GM21825 (cell line): ENCODE measurements around the gene STAB1.

ENCODE experiments used
- ATAC-seq: cut with Tn5 transposase; IDR thresholded peaks from one replicate; pipeline ENCODE4 v1.9.1; 2021; ENCODE audit warnings: mild to moderate bottlenecking, moderate library complexity; ENCODE audit not compliant: unreplicated experiment

Gene STAB1

DNA sequence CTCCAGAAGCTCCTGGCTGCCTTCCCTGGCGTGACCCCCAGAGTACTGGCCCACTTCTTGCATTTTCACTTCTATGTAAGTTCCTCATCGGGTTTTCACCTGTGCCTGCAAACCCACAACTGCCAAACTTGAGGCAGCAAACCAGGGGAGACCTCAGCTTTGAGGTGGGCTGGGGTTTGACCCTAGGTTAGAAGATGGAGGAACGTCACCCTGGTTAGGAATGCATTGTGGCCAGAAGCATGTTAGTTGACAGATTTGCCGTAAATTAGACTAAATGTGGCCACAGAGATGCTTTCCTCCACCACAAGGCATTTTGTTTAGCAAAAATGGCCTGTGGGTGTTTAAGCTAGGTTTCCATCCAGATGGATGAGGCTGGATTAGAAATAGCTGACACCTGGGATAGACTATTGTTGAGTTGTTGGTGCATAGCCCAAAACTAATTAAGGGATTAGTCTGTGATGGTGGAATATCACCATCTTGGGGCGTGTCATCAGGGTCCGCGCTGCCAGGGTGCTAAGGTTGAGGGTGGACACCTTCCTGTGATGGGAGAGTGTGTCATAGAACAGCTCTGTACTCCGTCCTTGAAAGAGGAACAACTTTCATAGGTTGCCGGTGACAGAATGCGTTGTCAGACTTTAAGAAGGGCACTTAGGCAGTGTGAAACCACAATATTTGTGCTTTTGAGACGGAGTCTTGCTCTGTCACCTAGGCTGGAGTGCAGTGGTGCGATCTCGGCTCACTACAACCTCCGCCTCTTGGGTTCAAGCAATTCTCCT lies 36.2 kb upstream of the STAB1 start:
- no peak for ATAC-seq

DNA sequence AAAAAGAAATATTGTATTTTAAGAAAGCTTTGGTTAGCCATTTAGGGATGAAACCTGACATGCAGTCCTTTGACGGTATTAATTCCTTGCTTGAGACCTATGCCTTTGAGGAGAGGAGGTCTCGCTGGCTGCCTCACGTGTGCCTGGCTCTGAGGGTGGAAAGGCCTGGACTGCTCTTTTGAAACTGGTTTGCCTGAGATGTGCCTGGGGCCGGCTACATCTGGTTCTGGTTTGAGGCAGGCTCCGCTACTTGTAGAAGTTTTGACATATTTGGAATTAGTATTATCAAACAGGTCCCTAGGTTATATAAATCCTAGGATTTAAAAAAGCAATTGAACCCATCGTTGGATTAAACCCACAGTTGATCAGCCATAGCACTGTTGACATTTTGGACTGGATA lies 33.3 kb upstream of the STAB1 start:
- ATAC-seq = no peak

DNA sequence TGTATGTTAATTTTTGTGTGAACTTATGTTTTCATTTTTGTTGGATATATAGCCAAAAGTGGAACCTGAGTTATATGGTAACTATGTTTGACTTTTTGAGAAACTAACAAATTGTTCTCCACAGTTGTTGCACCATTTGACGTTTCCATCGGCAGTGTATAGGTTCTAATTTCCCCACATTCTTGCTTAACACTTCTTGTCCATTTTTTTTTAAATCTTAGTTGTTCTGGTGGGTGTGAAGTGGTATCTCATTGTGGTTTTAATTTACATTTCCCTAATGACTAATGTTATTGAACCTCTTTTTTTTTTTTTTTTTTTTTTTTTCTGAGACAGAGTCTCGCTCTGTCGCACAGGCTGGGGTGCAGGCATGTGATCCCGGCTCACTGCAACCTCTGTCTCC lies 31.7 kb upstream of the STAB1 start:
- ATAC-seq = no peak

DNA sequence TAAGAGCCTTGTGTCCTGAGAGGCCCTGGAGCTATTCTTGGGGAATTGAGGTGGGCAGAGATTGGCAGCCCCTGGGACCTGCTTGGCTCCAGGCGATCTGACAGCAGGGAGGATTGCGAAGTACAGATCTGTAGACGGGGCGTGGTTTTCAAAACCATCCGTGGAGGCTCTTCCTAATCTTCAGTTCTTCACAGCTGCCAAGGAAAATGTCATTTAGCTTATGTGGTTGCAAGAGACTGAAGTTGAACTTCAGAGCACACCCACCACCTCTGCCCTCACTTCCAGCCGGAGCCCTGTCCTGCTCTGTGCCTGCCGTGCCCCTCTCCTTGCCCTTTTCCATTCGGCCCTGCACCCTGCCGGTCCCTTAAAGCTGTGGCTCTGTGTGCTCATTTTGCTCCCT lies 26.8 kb upstream of the STAB1 start:
- no peak for ATAC-seq

DNA sequence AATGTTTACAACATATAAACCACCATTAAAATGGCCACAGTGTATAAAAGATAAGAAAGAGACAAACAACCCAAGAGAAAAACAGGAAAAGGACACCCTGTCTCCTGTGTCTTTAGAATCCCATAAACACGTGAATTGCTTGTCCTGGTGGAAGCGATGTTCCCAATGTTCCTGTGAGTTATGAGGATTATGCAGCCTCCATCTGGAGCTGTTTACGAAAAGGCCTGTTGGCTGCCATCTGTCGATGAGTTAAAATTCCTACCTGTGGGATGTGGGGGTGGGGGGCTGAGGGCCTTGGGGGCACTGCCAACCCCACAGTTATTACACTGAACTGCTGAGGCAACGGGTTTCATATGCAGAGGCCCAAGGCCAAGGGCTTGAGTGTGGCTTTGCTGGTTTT lies 26.1 kb upstream of the STAB1 start:
- no peak for ATAC-seq

DNA sequence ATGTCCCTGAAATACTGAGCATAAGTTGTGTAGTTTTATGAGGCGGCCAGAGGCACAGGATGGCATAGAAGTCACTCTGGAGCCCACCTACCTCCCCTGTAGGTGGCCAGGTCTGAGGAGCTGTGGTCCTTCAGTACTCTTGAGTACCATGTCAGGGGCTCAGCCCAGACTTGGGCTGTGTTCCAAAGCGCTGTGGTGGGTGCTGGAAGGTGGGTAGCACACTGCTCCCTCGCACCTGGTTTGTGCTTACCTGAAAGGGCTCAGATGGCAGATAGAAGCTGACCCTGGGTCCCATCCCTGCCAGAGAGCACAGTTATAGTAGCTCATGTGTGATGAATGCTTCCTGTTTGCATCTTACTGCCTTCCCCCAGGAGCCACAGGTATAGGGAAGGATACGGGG lies 24.2 kb upstream of the STAB1 start:
- no peak for ATAC-seq

DNA sequence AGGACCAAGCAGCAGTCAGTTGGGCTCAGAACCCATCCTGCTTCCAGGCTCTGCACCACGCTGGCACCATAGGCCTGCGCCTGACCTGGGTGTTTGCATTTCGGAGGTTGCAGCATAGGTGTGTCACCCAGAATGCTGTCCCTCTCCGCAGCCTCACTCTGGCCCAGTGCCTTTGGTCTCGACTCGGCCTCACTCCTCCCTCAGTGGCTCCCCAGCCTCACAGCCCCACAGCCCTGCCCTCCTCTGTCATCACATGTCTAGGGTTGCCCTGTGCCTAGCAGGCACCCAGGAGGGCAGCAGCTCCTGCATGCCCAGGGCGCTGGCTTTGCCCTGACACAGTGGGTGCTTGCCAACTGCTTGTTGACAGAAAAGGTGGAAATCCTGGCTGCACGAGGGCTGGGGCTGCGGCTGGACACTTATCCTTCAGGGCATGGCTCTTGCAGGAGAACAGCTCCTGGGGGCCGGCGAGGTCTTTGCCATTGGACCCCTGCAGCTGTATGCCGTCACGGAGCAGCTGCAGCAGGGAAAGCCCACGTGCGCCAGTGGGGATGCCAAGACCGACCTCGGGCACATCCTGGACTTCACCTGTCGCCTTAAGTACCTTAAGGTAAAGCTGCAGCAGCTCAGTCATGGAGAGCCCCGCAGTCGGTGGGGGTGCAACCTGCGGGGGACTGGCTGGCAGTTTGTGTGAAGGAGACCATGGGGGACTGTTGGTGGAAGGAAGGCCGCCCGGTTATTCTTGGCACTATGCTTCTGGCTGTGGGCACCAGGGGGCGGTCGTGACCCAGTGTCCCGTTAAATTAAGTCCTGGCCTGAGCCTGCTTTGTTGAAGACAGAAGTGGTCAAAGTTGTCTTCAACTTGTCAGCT lies 23.5 kb upstream of the STAB1 start:
- no peak for ATAC-seq

DNA sequence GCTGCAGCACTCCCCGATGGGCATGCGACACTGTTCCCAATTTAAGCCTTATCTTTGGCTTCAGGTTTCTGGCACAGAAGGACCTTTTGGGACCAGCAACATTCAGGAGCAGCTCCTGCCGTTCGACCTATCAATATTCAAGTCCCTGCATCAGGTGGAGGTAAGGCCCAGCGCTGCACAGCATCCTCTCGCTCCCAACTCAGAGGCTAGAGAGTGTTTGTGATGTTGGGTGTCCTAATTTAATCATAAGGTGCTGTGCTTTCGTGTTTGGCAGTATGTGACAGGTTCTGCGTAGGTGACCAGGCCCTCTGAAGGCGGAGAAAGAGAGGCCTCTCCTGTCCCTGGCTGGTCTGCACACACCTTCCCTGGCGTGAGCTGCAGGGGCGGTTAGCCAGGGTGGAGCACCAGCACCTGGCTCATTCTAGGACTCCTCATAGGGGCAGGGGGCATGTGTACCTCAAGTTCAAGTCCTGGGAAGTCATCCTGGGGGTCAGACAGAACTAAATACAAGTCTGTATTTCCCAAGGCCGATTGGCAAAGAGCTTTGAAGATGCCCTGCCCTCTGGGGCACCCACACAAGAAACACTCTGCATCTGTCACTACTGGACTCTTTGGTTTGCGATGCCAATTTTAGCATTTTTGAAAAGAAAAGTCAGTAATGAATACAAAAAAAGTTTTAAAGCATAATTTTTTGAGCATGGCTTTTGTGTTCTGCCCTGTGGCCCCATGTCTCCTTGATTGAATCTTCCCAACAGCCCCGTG lies 22.7 kb upstream of the STAB1 start:
- no peak for ATAC-seq

DNA sequence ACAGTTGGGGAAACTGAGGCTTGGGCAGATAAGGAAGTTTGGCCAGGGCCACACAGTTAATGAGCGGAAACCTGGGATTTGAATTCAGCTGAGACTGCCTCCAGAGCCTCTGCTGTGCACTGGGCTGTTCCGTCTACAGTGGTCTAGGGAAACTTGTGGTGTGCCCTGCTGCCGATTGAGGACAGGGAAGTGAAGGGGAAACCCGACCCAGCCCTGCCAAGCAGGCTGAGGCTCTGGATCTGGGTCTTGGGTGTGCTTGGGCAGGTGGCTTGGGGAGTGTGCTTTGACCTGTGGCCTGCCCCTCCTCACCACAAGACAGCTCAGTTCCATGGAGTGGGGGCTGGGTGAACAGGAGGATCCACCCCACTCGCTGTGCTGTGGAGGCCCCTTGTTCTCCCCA lies 22.1 kb upstream of the STAB1 start:
- no peak for ATAC-seq

DNA sequence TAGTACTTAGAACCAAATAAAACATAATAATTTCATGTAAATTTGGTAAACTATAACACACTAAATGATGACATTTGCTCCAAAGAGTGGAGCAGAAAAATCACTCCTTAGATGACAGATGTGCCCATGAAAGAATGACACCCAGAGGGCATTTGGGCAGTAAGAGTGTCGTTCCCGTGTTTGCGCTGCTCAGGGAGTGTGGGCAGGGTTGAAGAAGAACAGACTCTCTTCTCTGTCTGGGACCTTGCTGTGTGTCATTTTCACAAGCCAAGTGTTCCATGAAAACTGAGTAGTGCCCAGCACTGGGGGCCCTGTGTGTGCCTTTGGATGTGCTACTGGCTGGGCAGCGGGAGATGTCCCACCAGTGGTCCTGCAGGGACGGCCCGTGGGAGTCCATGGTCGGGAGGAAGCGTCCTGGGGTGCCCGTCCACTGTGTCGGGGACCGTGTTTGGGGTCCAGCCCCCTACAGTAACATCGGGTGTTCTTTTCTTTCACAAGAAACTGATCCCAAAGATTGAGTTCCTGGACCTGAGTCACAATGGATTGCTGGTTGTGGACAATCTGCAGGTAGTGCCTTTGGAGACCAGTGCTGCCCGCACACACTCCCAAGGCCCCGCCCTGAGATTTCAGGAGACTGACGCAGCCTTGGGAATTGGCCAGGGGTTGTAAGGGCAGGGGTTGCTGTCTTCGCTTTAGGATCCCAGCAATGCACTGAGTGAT lies 17.9 kb upstream of the STAB1 start:
- no peak for ATAC-seq

DNA sequence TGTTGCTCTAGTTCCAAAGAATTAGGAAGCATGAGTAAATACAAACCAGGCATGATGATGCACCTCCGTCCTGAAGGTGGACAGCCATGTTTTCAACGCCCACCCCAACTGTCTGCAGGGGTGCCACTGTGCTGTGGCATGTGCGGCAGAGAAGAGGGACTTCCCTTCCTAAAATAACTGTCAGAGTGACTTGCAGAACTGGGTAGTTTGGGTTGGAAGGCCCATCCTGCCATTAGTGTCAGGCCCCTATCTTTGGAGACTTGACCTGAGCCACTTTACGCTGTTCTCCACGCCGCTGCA lies 17.4 kb upstream of the STAB1 start:
- ATAC-seq = no peak

DNA sequence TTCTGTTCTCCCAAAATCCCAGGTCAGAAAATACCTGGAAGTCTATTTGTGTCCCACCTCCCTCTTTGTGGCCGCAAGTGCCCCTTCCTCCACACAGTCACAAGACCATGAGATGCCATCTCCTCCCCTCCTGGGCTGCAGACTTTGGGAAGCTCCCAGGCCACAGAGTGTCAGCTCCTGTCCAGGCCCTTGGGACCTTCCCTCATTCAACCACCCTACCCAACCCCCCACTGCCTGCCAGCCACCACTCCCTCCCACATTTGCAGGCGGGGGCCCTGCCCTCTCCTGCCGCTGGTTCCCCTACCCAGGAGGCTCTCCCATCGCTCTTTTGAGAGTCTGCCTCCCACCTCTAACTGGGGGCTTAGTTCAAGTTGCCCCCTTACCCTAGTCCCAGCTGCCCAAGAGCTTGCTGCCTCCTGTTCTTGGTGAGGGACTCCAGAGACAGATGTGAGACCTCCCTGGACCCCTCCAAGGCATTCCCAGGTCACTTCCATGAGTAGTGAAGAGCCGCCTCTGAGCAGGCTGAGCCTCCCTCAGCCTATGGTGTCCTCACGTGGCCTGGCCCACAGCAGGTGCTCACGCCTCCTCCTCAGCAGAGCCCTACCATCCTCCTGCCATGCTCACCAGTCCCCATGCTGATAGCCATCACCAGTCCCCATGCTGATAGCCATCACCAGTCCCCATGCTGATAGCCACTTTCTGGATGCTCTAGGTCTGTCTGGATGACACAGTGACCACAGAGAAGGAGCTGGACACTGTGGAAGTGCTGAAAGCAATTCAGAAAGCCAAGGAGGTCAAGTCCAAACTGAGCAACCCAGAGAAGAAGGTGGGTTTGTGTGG lies 15.9 kb upstream of the STAB1 start:
- no peak for ATAC-seq

DNA sequence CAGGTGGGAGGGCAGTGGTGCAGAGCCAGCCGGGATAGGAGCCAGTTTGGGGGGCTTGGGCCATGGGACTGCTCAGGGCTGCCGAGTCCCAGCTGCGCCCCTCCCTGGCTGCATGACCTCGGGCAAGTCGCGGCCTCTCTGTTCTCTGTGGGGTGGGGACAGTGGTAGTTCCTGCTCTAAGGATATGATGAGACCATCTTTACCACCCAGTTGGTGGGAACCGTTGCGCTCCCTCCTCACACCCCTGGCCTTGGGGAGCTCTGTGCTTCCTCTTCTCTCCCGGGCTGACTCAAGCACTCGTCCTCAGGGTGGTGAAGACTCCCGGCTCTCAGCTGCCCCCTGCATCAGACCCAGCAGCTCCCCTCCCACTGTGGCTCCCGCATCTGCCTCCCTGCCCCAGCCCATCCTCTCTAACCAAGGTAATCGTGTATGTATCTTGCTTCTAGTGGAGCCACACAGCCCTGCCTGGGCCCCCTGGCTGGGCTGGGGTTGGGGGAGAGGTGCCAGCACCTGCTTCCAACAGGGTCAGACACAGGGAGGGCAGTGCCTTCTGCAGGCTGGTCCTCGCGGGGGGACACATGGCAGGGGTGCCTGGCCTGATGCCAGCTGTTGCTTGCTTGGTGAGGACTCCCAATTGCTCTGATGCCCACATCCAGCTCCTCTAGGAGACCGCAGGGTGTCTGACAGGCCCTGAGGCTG lies 15.1 kb upstream of the STAB1 start:
- no peak for ATAC-seq

DNA sequence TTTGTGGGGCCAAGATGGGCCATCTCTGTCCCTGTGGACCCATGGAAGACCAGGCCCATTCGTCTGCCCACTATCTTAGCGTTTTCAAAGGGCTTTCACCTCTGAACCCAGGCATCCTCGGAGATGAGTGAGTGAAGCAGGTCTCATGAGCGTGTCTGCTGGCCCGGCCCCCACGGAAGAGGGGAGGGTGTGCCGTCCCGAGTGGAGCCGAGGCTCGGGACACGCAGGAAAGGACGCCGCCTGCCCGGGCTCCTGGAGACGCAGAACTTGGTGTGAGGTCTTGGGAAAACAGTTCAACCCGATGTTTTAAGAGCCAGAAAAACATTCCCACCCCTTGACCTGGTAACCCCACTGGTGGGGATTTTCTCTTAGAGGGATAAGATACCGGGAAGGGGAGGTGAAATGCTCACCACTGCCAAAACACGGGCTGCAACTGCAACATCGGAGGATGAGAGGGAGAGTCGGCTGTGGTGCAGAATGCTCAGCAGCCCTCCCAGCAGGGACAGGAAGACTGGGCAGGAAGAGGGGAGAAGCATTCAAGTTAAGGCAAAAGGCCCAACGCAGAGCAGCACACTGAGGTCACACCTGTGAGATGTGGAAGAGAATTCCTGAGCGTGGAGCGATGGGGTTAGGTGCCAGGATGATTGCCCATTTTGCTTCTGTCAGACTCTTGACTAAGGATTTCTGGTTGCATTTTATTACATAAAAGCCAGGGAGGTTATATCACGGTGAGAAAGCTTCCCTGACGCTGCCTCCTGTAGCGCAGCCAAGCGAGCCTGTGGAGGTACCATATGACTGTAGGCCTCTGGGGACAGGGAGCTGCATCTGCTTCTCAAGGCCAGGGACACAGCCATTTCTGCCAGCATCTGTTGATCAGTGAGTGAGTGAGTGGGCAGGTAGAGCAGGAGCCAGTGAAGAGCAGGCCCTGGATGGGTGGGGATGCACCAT lies 14.1 kb upstream of the STAB1 start:
- ATAC-seq = no peak

DNA sequence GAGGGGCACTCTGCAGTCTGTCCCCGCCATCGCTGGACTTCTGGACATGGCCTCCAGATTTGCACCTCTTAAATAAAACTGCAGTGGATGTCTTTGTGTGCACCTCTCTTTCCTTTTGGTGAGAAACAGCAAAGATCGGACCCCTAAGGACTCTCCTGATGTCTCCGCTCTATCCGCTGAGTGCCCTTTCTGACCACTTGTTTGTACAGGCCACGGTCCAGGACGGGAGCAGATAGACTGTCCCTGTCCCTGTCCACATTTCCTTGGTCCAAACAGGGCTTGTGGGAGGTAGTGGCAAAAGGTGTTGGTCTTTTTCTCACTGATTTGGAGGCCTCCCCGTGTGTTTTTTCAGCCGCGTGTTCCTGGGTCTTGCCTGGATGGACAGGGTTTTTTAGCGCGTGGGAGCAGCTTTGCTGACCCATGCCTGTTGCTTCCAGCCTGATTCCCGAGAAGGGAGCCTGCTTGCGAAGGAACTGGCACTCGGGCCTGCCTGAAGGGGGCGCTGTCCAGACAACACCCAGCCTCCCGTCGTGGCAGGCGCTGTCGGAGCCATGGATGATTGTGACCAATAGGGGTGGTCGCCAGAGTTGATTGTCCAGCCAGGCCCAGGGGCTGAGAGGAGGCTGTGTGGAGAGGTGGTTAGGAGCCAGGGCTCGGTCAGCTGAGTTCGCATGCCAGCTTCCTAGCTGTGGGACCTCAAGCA lies 13.2 kb upstream of the STAB1 start:
- ATAC-seq = no peak

DNA sequence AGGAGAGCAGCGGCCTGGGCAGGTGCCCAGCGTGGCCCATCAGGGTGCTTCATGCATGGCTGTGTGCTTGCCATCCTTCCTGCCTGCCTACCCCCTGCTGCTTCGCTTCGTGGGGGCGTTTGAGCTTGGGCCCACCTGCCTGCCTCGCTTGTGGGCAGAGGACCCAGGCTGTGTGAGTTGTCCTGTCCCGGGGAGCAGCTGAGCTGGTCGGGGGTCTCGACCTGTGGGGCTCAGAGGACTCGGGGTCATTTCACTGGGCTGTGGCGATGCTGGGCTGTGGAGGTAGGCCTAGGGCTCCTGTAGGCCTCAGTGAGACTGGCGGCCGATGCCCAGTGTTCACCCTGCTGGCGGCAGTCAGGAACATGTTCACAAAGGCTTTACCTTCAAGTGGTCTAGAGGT lies 12.1 kb upstream of the STAB1 start:
- no peak for ATAC-seq

DNA sequence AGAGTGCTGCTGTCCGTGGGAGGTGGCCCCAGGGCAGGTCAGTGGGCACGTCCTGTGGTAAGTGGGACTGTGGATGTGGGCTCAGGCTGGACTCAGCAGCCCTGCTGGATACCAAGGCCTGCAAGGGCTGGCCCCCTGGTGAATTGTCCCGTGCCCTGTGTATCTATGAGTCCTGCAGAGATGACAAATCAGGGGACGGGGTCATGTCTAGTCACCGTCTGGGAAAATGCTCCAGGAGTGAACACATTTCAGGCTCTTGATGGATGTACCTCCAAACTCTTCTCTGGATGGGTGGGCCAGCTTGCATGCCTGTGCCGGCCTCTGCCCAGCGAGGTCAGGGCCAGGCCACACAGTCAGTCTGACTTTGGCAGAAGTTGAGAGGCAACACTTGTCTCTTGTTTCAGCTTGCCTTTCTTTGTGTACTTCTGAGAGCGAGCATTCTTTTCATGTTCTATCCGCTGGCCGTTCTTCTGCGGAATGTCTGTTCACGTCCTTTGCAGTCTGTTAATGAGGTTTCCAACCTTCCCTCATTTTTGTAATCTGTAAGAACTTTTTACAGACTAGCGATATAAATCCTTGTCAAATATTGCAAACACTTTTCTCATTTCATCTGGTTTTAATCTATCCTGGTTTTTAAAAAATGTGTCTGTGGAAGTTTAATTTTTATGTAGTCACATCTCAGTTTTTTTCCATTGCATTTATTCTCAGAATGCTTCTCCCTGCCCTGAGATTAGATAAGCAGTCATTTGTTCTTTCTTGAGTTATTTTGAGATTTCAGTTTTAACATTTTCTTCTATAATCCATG lies 11.4 kb upstream of the STAB1 start:
- ATAC-seq = no peak
